Measurements from ENCODE around the gene KLRC3.

KLRC3 gene

GRCh38 chr12:10363914-10364814 is 56.2 kb downstream of the KLRC3 start:
- no peak for TF ChIP-seq CTCF (IDR thresholded peaks at IDR 0.05; ENCODE audit: control insufficient read depth, extremely low read depth, insufficient read depth)
- peak overlapping the region; percentile 66 for H3K4me3 ChIP-seq (ENCODE audit: low read depth, low read length)
- no peak for DNase-seq (ENCODE audit: low read depth)

- no peak for DNase-seq (ENCODE audit: low read depth)
- TF ChIP-seq CTCF (IDR thresholded peaks at IDR 0.05; ENCODE audit: control insufficient read depth, extremely low read depth, insufficient read depth): no peak
- H3K4me3 ChIP-seq (ENCODE audit: low read depth, low read length): peak overlapping the region; percentile 66
These were observed 56.8 kb downstream of the KLRC3 start for GRCh38 chr12:10363658-10363913.

- no peak overlapping the region; the same call in 1 of the 2 replicates for H3K4me3 ChIP-seq (ENCODE audit: low read depth, low read length)
These were observed 57.4 kb downstream of the KLRC3 start for GRCh38 chr12:10362828-10363657.

GRCh38 chr12:10362325-10362724 is 58.1 kb downstream of the KLRC3 start:
- no peak for TF ChIP-seq CTCF (IDR thresholded peaks at IDR 0.05; ENCODE audit: control insufficient read depth, extremely low read depth, insufficient read depth)
- no peak for DNase-seq (ENCODE audit: low read depth)

More at GRCh38 chr12:10362828-10363657, 57.4 kb downstream of the KLRC3 start:
- DNase-seq (ENCODE audit: low read depth): no peak
- no peak for TF ChIP-seq CTCF (IDR thresholded peaks at IDR 0.05; ENCODE audit: control insufficient read depth, extremely low read depth, insufficient read depth)

More at GRCh38 chr12:10362325-10362724, 58.1 kb downstream of the KLRC3 start:
- no peak overlapping the region for H3K4me3 ChIP-seq (ENCODE audit: low read depth, low read length)

Data from LNCaP clone FGC (cell line).